Measurements from ENCODE around the gene MYO18B.

DNA sequence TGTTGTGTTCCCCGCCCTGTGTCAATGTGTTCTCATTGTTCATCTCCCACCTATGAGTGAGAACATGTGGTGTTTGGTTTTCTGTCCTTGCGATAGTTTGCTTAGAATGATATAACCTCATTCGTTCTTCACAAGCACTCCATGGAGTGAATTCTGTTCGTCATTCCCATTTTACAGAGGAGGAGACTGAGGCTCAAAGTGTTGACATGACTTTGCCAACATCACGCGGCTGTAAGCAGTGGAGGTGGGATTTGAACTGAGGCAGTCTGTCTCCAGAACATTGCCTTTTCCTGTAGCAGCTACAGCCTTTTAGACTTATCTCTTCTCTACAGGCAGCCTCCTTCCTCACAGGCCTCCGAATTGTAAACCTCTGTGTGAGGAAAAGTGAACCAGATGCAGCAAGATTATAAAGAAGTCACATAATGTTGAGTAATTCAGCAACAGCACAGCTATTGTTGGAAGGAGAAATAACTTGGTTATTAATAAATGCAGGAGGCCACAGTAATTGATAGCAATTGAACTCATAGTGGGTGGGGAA lies 74.6 kb downstream of the MYO18B start:
- TF ChIP-seq POLR2A (IDR thresholded peaks at IDR 0.05; ENCODE audit: low read depth, low read length): no peak
- no peak for TF ChIP-seq POU2F2 (IDR thresholded peaks at IDR 0.05; ENCODE audit: low read depth, low read length)
